ENCODE data around the gene RIOK3.

DNA sequence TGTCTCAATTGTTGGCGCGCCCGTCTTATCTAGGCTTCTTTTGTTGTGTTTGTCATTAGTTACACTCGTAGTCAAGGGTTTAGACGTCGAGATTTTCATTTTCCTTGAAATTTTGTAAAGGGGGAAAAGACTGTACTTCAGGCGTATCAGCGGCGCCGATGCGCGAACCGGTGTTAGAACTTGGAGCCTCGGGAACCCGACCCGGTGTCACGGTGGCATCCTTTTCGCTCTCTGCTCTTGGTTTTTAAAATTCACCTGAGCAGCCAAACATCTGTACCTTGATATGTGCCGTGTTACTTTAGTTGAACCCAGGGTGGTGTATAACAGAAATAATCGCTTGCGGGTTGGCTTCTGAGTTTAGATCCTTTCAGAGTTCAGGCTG lies 50.9 kb downstream of the RIOK3 start:
- TF ChIP-seq, protein P1, sequence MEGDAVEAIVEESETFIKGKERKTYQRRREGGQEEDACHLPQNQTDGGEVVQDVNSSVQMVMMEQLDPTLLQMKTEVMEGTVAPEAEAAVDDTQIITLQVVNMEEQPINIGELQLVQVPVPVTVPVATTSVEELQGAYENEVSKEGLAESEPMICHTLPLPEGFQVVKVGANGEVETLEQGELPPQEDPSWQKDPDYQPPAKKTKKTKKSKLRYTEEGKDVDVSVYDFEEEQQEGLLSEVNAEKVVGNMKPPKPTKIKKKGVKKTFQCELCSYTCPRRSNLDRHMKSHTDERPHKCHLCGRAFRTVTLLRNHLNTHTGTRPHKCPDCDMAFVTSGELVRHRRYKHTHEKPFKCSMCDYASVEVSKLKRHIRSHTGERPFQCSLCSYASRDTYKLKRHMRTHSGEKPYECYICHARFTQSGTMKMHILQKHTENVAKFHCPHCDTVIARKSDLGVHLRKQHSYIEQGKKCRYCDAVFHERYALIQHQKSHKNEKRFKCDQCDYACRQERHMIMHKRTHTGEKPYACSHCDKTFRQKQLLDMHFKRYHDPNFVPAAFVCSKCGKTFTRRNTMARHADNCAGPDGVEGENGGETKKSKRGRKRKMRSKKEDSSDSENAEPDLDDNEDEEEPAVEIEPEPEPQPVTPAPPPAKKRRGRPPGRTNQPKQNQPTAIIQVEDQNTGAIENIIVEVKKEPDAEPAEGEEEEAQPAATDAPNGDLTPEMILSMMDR (IDR thresholded peaks at IDR 0.05; ENCODE audit: insufficient read depth, low read length, poor library complexity, severe bottlenecking), result no peak
- no peak for TF ChIP-seq EZH2phosphoT487 (conservative IDR thresholded peaks at IDR 0.05; ENCODE audit: low read length)

Measured in SU-DHL-6 (cell line).